Neural progenitor cell (in vitro differentiated cells): ENCODE measurements around the gene NHSL1. TPM values are rescaled to one million over a fixed set of nuclear protein-coding genes. Genes with fewer than 3 reads are reported as not detected.

Source experiments
- DNase-seq: peaks from one replicate; pipeline ENCODE4 v3.0.0-alpha.2; 2016; ENCODE audit warnings: low spot score
- H2AFZ ChIP-seq: fragments of 200-600 bp; sonication (generic); replicated peaks from 2 replicates; pipeline ENCODE4 v1.6.1; 2016; ENCODE audit warnings: antibody characterized with exemption
- H3F3A ChIP-seq: fragments of 200-600 bp; sonication (generic); 2 replicates; pipeline ENCODE4 v1.6.1; 2016; ENCODE audit warnings: antibody characterized with exemption, low read depth
- H3K27ac ChIP-seq: fragments of 200-600 bp; sonication (generic); 2 replicates; pipeline ENCODE4 v1.5.1; 2016; ENCODE audit warnings: mild to moderate bottlenecking
- H3K27me3 ChIP-seq: fragments of 200-600 bp; sonication (generic); 2 replicates; pipeline ENCODE4 v1.6.1; 2016; ENCODE audit warnings: mild to moderate bottlenecking, moderate library complexity
- H3K36me3 ChIP-seq: fragments of 200-600 bp; sonication (generic); 2 replicates; pipeline ENCODE4 v1.5.1; 2016
- H3K4me1 ChIP-seq: fragments of 200-600 bp; sonication (generic); 2 replicates; pipeline ENCODE4 v1.6.1; 2016; ENCODE audit warnings: mixed run types
- H3K4me2 ChIP-seq: fragments of 200-600 bp; sonication (generic); 2 replicates; pipeline ENCODE4 v1.6.1; 2016
- H3K4me3 ChIP-seq: fragments of 200-600 bp; sonication (generic); 2 replicates; pipeline ENCODE4 v1.5.1; 2016
- H3K79me2 ChIP-seq: fragments of 200-600 bp; sonication (generic); 2 replicates; pipeline ENCODE4 v1.6.1; 2016; ENCODE audit warnings: low read depth
- H3K9ac ChIP-seq: fragments of 200-600 bp; sonication (generic); 2 replicates; pipeline ENCODE4 v1.6.1; 2016
- H3K9me3 ChIP-seq: fragments of 200-600 bp; sonication (generic); 2 replicates; pipeline ENCODE4 v1.5.1; 2016; ENCODE audit warnings: low read depth
- H4K20me1 ChIP-seq: fragments of 200-600 bp; sonication (generic); 2 replicates; pipeline ENCODE4 v1.6.1; 2016; ENCODE audit warnings: low read depth
- H3K27ac Mint-ChIP-seq: 3 replicates; pipeline ENCODE4 v1.8.0; 2021; ENCODE audit warnings: mixed read lengths
- H3K27me3 Mint-ChIP-seq: 2 replicates; pipeline ENCODE4 v1.8.0; 2022; ENCODE audit warnings: low read depth, mild to moderate bottlenecking, inconsistent platforms, moderate library complexity, mixed read lengths; ENCODE audit not compliant: insufficient read depth
- H3K36me3 Mint-ChIP-seq: 3 replicates; pipeline ENCODE4 v1.8.0; 2021; ENCODE audit warnings: mixed read lengths
- H3K4me1 Mint-ChIP-seq: 3 replicates; pipeline ENCODE4 v1.8.0; 2021; ENCODE audit warnings: mixed read lengths
- H3K4me3 Mint-ChIP-seq: 3 replicates; pipeline ENCODE4 v1.8.0; 2021; ENCODE audit warnings: mild to moderate bottlenecking, moderate library complexity, mixed read lengths
- H3K9me3 Mint-ChIP-seq: 3 replicates; pipeline ENCODE4 v1.8.0; 2020; ENCODE audit warnings: mixed read lengths
- CTCF ChIP-seq: fragments of 200-600 bp; sonication (generic); IDR thresholded peaks from 2 replicates; pipeline ENCODE4 v1.5.1; 2017; ENCODE audit warnings: antibody characterized with exemption, mild to moderate bottlenecking
- EZH2 ChIP-seq: fragments of 200-600 bp; sonication (generic); IDR thresholded peaks from 2 replicates; pipeline ENCODE4 v1.6.1; 2017; ENCODE audit warnings: antibody characterized with exemption, mild to moderate bottlenecking, moderate library complexity
- EZH2phosphoT487 ChIP-seq: fragments of 200-600 bp; sonication (generic); IDR thresholded peaks from 2 replicates; pipeline ENCODE4 v1.6.1; 2017; ENCODE audit warnings: antibody characterized with exemption
- total RNA-seq: library from RNA; depleted of rRNA; stranded (reverse); fragments of >200 nt; gene quantifications from 2 replicates; pipeline ENCODE4 v1.2.3, GENCODE V29; 2015; ENCODE audit warnings: low replicate concordance

The NHSL1 gene
- total RNA-seq, 1 donor from 2014 or later, result 12.1 TPM

DNA sequence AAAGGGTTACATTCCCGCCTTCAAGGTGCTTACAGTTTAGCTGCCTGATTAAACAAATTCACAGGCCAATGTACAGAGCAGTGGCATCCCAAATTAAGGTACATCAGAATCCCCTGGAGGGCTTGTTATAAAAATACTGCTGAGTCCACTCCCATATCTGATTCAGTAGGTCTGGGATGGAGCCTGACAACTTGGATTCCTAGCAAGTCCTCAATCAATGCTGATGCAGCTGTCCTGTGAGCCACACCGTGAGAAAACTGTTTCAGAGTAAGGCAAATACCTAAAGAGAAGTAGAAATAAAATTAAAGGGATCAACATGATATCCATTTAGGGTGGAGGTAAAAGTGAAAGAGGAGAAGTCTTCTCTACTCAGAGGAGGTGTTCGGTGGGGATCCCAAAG, 16.5 kb downstream of the NHSL1 start:
- Histone ChIP-seq H3K27me3 (no peaks in the 10 kb centered on the region), H3K9me3 (no peaks in the 10 kb centered on the region), H2AFZ (no peak overlapping the region), H3K79me2 (no peaks in the 10 kb centered on the region), H3K4me1 (peaks cover 27% of the 10 kb centered on the region), H3F3A (peaks cover 20% of the 10 kb centered on the region), H3K4me3 (no peak overlapping the region), H3K4me2 (no peak overlapping the region), H3K27ac (no peak overlapping the region), H3K9ac (no peak overlapping the region), H3K36me3 (no peaks in the 10 kb centered on the region), H4K20me1 (peaks cover 13% of the 10 kb centered on the region)
- Mint-ChIP-seq H3K9me3 (no peaks in the 10 kb centered on the region), H3K36me3 (peaks cover 28% of the 10 kb centered on the region), H3K27ac (no peak overlapping the region), H3K4me1 (peaks cover 44% of the 10 kb centered on the region), H3K4me3 (no peak overlapping the region), H3K27me3 (peaks cover 2% of the 10 kb centered on the region)
- no peak for DNase-seq
- TF ChIP-seq EZH2, result no peak
- TF ChIP-seq CTCF, result no peak
- TF ChIP-seq EZH2phosphoT487, result no peak

GRCh38 chr6:138480279-138480949, 18.9 kb downstream of the NHSL1 start:
- Histone ChIP-seq H3K4me3 (no peak overlapping the region), H3K4me2 (no peak overlapping the region), H3F3A (peaks cover under 1% of the 10 kb centered on the region), H3K79me2 (peaks cover 4% of the 10 kb centered on the region), H3K4me1 (peaks cover 10% of the 10 kb centered on the region), H3K27ac (no peak overlapping the region), H3K9ac (no peak overlapping the region), H3K27me3 (no peaks in the 10 kb centered on the region), H4K20me1 (peaks cover under 1% of the 10 kb centered on the region), H2AFZ (no peak overlapping the region), H3K9me3 (no peaks in the 10 kb centered on the region), H3K36me3 (no peaks in the 10 kb centered on the region)
- no peaks in the 10 kb centered on the region for H3K9me3 Mint-ChIP-seq
- H3K4me1 Mint-ChIP-seq, result peaks cover 24% of the 10 kb centered on the region
- no peak overlapping the region for H3K4me3 Mint-ChIP-seq
- peaks cover 4% of the 10 kb centered on the region for H3K27me3 Mint-ChIP-seq
- no peak overlapping the region for H3K27ac Mint-ChIP-seq
- no peak for TF ChIP-seq EZH2phosphoT487
- TF ChIP-seq EZH2, result no peak
- no peak for TF ChIP-seq CTCF
- no peak for DNase-seq
- peaks cover 25% of the 10 kb centered on the region for H3K36me3 Mint-ChIP-seq

DNA sequence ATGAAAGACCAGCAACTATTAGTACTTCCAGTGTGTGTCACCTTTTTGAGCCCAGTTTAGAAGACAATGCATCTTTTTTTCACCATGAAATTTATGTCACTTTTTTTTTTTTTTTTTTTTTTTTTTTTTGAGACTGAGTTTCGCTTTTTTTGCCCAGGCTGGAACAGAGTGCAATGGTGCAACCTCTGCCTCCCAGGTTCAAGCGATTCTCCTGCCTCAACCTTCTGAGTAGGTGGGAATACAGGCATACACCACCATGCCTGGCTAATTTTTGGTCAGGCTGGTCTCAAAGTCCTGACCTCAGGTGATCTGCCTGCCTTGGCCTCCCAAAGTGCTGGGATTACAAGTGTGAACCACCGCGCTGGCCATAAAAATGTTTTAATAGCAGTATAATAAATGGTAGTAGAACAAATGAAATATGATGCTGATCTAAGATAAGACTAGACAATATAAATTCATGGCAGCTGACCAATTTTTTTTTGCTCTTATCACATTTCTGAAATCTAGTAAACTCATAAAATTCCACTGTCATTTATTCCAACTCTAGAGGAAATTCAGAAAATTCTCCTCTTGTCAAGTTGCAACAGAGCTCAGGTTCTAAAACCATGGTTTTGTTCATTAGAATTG, 21.3 kb downstream of the NHSL1 start:
- H2AFZ ChIP-seq, result no peak overlapping the region
- no peak overlapping the region for H3K4me3 Mint-ChIP-seq
- H3K27ac Mint-ChIP-seq, result no peak overlapping the region

More for the DNA sequence above, 21.3 kb downstream of the NHSL1 start:
- Histone ChIP-seq H4K20me1 (no peaks in the 10 kb centered on the region), H3K79me2 (peaks cover 4% of the 10 kb centered on the region), H3K9ac (no peak overlapping the region), H3K36me3 (no peaks in the 10 kb centered on the region), H3K27me3 (no peaks in the 10 kb centered on the region), H3K4me2 (no peak overlapping the region), H3K27ac (no peak overlapping the region), H3K4me1 (peaks cover 15% of the 10 kb centered on the region), H3F3A (peaks cover 12% of the 10 kb centered on the region), H3K9me3 (no peaks in the 10 kb centered on the region), H3K4me3 (no peak overlapping the region)
- DNase-seq, result no peak
- TF ChIP-seq CTCF, result no peak
- no peak for TF ChIP-seq EZH2
- TF ChIP-seq EZH2phosphoT487, result no peak
- Mint-ChIP-seq H3K9me3 (no peaks in the 10 kb centered on the region), H3K4me1 (peaks cover 9% of the 10 kb centered on the region), H3K36me3 (peaks cover 18% of the 10 kb centered on the region), H3K27me3 (peaks cover 4% of the 10 kb centered on the region)
